ENCODE measurements around the gene LMBR1.

DNA sequence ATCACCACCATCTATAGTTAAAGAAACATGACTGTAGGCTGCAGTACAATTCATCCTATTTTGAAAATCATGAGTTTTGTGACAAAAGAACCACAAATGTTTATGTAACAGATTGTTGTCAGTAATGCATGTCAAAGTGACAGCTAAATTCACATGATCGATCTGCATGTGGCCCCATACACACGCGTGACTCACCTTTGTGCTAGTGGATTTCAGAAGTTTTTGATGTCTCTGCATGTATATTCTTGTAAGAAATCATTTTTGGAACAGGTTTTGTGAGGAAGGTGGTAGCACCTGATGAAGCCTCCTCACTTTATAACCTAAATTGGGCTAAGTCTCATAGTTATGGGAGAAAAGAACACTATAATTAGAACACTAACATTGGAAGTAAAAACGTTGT is 235.3 kb downstream of the LMBR1 start:
- TF ChIP-seq, protein P1, sequence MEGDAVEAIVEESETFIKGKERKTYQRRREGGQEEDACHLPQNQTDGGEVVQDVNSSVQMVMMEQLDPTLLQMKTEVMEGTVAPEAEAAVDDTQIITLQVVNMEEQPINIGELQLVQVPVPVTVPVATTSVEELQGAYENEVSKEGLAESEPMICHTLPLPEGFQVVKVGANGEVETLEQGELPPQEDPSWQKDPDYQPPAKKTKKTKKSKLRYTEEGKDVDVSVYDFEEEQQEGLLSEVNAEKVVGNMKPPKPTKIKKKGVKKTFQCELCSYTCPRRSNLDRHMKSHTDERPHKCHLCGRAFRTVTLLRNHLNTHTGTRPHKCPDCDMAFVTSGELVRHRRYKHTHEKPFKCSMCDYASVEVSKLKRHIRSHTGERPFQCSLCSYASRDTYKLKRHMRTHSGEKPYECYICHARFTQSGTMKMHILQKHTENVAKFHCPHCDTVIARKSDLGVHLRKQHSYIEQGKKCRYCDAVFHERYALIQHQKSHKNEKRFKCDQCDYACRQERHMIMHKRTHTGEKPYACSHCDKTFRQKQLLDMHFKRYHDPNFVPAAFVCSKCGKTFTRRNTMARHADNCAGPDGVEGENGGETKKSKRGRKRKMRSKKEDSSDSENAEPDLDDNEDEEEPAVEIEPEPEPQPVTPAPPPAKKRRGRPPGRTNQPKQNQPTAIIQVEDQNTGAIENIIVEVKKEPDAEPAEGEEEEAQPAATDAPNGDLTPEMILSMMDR (conservative IDR thresholded peaks at IDR 0.05; ENCODE audit: low read length), result no peak
- TF ChIP-seq EZH2phosphoT487 (IDR thresholded peaks at IDR 0.05; ENCODE audit: borderline replicate concordance, low read depth, low read length), result no peak
